Epithelial cell of esophagus (primary cell): ENCODE data around the gene ACTG2.
"Not testable (repeated sequence)": the region's sequence is repeated elsewhere in the genome, so short reads cannot be mapped to it uniquely, and the experiment has no call there.

Experiments used
- DNase-seq: peaks from one replicate; pipeline ENCODE4 v3.0.0; 2010; ENCODE audit warnings: low read depth
- H3K4me3 ChIP-seq: 2 replicates; pipeline ENCODE4 v1.5.1; 2011; ENCODE audit warnings: mild to moderate bottlenecking, low read length, control low read depth
- TF ChIP-seq, protein P1 (sequence below): IDR thresholded peaks from 2 replicates; pipeline ENCODE4 v1.5.1; 2011; ENCODE audit warnings: low read depth, mild to moderate bottlenecking, low read length, control low read depth, inconsistent platforms; ENCODE audit not compliant: insufficient read depth; ENCODE audit errors: missing control alignments

Gene ACTG2

DNA sequence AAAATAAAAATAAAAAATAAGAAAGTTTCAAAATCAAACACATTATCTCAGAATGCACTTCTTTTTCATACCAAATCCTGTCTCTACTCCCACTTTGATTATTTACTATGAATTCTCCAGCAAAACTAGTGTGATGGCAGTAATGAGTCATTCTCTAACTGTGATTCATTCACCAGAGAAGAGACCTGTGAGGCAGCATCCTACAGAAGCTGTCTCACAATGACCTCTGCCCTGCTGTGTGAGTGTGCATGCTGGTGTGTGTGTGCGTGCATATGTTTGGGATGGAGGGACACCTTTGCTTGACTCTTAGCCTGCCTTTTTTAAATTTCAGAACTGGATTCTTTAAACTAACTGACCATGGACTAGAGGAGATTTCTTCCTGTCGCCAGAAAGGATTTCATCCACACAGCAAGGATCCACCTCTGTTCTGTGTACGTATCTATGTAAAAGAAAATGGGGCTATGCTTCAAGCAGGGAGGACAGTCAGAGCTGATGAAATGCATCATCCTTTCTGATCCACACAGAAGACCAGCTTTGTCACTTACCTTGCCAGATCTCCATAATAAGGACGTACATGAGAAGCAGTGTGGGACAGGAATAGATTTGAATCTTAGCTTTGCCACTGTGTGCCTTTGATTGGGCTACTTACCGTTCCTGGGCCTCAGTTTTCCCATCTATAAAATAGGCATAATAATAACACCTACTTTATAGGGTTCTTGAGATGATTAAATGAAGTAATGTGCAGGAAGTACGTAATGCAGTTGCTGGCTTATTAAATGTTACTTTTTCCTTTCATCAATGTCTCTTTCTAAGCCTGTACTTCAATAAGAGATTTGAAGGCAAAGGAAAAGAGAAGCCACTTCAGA, 32.9 kb upstream of the ACTG2 start:
- TF ChIP-seq, protein P1, sequence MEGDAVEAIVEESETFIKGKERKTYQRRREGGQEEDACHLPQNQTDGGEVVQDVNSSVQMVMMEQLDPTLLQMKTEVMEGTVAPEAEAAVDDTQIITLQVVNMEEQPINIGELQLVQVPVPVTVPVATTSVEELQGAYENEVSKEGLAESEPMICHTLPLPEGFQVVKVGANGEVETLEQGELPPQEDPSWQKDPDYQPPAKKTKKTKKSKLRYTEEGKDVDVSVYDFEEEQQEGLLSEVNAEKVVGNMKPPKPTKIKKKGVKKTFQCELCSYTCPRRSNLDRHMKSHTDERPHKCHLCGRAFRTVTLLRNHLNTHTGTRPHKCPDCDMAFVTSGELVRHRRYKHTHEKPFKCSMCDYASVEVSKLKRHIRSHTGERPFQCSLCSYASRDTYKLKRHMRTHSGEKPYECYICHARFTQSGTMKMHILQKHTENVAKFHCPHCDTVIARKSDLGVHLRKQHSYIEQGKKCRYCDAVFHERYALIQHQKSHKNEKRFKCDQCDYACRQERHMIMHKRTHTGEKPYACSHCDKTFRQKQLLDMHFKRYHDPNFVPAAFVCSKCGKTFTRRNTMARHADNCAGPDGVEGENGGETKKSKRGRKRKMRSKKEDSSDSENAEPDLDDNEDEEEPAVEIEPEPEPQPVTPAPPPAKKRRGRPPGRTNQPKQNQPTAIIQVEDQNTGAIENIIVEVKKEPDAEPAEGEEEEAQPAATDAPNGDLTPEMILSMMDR = no peak
- DNase-seq = peak; percentile 88
- no peak overlapping the region for H3K4me3 ChIP-seq

DNA sequence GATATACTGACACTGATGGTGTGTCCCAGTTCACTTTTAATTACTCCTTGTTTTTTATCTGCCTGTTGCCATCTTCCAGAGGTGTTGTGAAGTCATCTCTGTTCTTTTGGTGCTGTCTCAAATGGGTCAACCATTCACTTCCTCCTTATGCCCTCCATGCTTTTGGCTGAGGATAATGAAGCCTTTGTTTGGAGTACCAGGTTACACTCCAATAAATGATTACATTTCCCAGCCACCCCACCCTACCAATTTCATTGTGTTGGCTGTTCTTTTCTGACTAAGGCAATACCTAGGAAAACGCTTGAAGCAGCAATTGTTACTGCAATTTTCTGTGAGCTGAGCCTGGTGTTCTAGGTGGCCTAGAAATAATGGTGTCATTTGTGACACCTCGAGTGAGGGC, 29.8 kb upstream of the ACTG2 start:
- TF ChIP-seq, protein P1 = no peak
- DNase-seq = no peak
- no peak overlapping the region for H3K4me3 ChIP-seq

DNA sequence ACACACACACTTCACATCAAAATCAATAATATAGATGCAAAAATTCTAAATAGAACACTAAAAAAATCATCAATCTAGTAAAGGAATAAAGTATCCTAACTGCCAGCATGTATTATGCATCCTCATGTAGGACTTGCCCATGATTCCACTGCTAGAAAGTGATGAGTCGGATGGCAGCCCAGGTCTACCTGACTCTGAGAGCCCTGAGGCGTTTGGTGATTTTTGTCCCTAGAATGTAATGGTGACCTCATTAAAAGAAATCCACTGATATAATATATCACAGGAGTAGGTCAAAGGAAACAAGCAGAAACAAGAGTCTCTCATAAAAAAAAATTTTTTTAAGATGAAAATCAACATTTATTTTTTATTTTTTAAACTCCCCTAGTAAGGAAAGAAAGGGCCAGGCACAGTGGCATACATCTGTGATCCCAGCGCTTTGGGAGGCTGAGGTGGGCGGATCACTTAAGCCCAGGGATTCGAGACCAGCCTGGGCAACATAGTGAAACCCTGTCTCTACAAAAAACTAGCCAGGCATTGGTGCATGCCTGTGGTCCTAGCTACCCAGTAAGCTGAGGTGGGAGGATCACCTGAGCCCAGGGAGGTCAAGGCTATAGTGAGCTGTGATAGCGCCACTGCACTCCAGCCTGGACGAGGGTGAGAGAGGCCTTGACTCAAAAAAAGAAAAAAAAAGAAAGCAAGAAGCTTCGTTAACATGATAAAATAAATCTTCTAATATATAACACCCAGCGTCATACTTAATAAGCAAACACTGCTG, 24.4 kb upstream of the ACTG2 start:
- H3K4me3 ChIP-seq = no peak overlapping the region
- DNase-seq = peak; percentile 85
- TF ChIP-seq, protein P1 = no peak

DNA sequence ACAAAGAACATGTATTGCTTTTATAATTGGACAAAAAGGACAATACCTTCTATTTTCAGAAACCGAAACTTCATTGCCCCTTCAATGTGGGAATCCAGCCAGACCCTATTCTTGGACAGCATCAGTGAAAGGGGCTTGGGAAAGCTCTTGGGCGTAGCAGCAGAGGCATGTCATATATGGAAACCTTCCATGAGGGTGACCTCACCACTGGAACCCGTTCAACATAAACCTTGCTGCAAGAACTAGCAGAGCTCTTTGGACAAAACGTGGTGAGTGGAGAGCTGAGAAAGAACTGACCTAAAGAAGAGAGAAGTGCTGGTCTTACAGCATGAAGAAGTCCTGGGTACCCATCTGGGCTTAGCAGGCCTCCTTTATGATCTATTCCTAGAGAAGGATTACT, 22.7 kb upstream of the ACTG2 start:
- no peak overlapping the region for H3K4me3 ChIP-seq
- DNase-seq = peak; percentile 54
- TF ChIP-seq, protein P1 = no peak

DNA sequence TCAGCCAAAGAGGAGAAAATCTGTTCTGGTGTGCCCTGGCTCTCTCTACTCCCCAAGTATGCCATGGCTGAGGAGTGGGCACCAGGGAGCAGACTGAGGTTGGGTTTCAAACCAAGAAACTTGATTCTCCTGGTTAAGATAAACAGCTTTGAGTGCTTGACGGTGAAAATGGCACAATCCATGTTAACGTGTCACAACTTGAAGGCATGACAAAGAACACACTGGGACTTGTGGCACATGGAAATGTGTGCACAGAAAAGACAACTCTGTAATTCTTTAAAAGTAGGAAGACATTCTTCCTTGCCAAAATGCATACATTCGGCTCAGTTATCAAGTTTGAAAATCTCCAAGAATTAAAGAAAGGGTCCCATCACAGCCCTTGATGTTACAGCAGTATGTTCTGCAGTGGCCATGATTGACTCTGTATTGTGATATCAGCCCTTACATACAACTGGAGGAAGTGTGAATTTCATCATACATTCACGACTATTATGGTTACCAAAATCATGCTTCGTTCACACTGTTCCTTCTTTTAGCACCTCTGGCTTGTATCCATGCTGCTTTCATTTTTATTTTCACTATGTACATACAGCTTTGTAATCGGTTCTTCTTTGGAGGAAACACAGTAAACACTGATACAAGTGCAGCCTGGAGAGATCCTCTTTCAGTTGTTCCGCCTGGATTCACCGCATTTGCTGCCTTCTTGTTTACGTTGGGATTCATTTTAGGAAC, 15.6 kb upstream of the ACTG2 start:
- no peak overlapping the region for H3K4me3 ChIP-seq
- peak; percentile 66 for DNase-seq
- TF ChIP-seq, protein P1 = no peak

DNA sequence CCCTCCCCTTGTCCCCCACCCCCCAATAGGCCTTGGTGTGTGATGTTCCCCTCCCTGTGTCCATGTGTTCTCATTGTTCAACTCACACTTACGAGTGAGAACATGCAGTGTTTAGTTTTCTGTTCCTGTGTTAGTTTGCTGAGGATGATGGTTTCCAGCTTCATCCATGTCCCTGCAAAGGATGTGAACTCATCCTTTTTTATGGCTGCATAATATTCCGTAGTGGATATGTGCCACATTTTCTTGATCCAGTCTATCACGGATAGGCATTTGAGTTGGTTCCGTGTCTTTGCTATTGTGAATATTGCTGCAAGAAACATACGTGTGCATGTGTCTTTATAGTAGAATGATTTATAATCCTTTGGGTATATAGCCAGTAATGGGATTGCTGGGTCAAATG, 14.8 kb upstream of the ACTG2 start:
- H3K4me3 ChIP-seq, DNase-seq: not testable (repeated sequence)

DNA sequence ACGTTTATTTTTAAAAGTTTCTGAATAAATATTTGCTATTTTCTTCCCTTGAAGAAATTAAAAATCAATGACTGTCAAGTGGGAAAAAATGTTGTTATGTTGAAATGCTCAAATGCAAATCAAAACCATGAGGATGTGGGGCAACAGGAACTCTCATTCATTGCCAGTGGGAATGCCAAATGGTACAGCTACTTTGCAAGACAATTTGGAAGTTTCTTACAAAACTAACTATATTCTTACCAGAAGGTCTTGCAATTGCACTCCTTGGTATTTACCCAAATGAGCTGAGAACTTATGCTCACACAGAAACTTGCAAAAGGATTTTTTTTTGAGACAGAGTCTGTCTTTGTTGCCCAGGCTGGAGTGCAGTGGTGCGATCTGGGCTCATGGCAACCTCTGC, 7.4 kb upstream of the ACTG2 start:
- no peak for DNase-seq
- no peak overlapping the region for H3K4me3 ChIP-seq
- TF ChIP-seq, protein P1 = no peak
